ENCODE results near the gene CCDC188.
"Not testable (repeated sequence)": the region's sequence is repeated elsewhere in the genome, so short reads cannot be mapped to it uniquely, and the experiment has no call there.

Gene CCDC188

GRCh38 chr22:20169253-20169822 is 18.5 kb upstream of the CCDC188 start:
- no peak for DNase-seq

- DNase-seq: no peak
Observed at GRCh38 chr22:20167643-20168322, 16.9 kb upstream of the CCDC188 start.

- no peak for DNase-seq
Observed at GRCh38 chr22:20166703-20167102, 15.8 kb upstream of the CCDC188 start.

GRCh38 chr22:20165913-20166312 is 15.1 kb upstream of the CCDC188 start:
- no peak for DNase-seq

- DNase-seq: no peak
Observed at GRCh38 chr22:20165421-20165820, 14.6 kb upstream of the CCDC188 start.

GRCh38 chr22:20164863-20165262 is 14.0 kb upstream of the CCDC188 start:
- DNase-seq: no peak

GRCh38 chr22:20160041-20160440 is 9.2 kb upstream of the CCDC188 start:
- no peak for DNase-seq

GRCh38 chr22:20159531-20159930 is 8.7 kb upstream of the CCDC188 start:
- DNase-seq: not testable (repeated sequence)

GRCh38 chr22:20159076-20159475 is 8.2 kb upstream of the CCDC188 start:
- DNase-seq: no peak

GRCh38 chr22:20158391-20159036 is 7.7 kb upstream of the CCDC188 start:
- DNase-seq: no peak

GRCh38 chr22:20157430-20158183 is 6.8 kb upstream of the CCDC188 start:
- no peak for DNase-seq

GRCh38 chr22:20156611-20157429 is 6.0 kb upstream of the CCDC188 start:
- DNase-seq: peak; percentile 80 to 91

- DNase-seq: no peak
Observed at GRCh38 chr22:20156042-20156389, 5.2 kb upstream of the CCDC188 start.

GRCh38 chr22:20155330-20156041 is 4.6 kb upstream of the CCDC188 start:
- no peak for DNase-seq

GRCh38 chr22:20154602-20155187 is 3.8 kb upstream of the CCDC188 start:
- DNase-seq: no peak

- no peak for DNase-seq
Observed at GRCh38 chr22:20153945-20154344, 3.1 kb upstream of the CCDC188 start.

- DNase-seq: no peak
Observed at GRCh38 chr22:20152464-20152890, 1.6 kb upstream of the CCDC188 start.

- DNase-seq: no peak
Observed at GRCh38 chr22:20151276-20151588, 377 bp upstream of the CCDC188 start.

GRCh38 chr22:20149257-20150250 is 1.3 kb downstream of the CCDC188 start:
- DNase-seq: no peak

- DNase-seq: no peak
Observed at GRCh38 chr22:20148414-20148813, 2.4 kb downstream of the CCDC188 start.

Data from stimulated activated CD4-positive, alpha-beta T cell treated with anti-CD3 and anti-CD28 coated beads, Interleukin-4, amount 100 ng/mL, for 4 hours (primary cell).